Measurements from ENCODE around the gene SATB1. TPM values are rescaled to one million over a fixed set of nuclear protein-coding genes. Genes with fewer than 3 reads are reported as not detected.

SATB1 gene
- total and polyA plus RNA-seq, 2 of the 4 experiments (the other 2 are of a cell fraction) = 7.5 to 10.7 TPM

DNA sequence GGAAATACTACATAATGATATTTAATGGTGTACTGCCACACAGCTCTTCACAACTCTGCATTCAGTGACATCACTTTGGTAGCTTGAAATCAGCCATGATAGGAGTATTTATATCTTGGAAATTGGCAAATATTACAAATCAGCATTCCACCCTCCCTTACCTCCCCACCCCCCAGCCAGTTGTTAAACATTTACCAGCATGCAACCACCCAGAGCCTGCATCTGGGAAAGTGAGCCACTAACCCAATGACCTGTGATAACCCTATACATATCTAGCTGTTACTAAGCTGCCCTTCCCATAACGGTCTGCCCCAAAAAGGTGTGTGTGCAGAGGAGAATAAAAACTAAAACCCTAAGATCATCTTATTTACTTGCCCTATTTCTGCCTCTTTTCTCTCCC, 44.6 kb upstream of the SATB1 start:
- Histone ChIP-seq H3K4me3 (ENCODE audit: insufficient read depth, low read depth, low read length) (no peak overlapping the region), H3K27ac (ENCODE audit: insufficient read depth, low read length) (no peak overlapping the region), H3K18ac (ENCODE audit: low read depth, low read length) (no peak overlapping the region), H2BK120ac (ENCODE audit: low read depth, low read length) (no peak overlapping the region), H4K8ac (ENCODE audit: low read depth in 2 of 2, low read length in 2 of 2) (no peak overlapping the region), H3K4ac (ENCODE audit: low read depth, low read length) (no peak overlapping the region), H2BK15ac (ENCODE audit: low read depth, low read length) (no peak overlapping the region), H3K56ac (ENCODE audit: extremely low read depth, insufficient read depth, low read length) (no peak overlapping the region), H2AFZ (replicated peaks; ENCODE audit: low read length, poor library complexity) (no peak overlapping the region), H3K4me1 (ENCODE audit: control insufficient read depth, insufficient read depth, low read length) (no peaks in the 10 kb centered on the region), H4K91ac (ENCODE audit: insufficient read depth, low read depth, low read length) (no peak overlapping the region), H3K9ac (ENCODE audit: low read depth, low read length) (no peak overlapping the region), H3K14ac (replicated peaks; ENCODE audit: low read depth, low read length) (no peak overlapping the region), H2AK9ac (replicated peaks; ENCODE audit: low read depth, low read length, poor library complexity) (no peak overlapping the region), H2BK5ac (ENCODE audit: low read depth, low read length, poor library complexity, severe bottlenecking) (no peak overlapping the region), H3K27me3 (ENCODE audit: control insufficient read depth, insufficient read depth, low read length) (no peaks in the 10 kb centered on the region), H3K79me1 (ENCODE audit: low read depth in 1 of 2, low read length in 2 of 2) (no peaks in the 10 kb centered on the region), H2BK20ac (ENCODE audit: low read depth, low read length) (no peak overlapping the region), H3K9me3 (ENCODE audit: control insufficient read depth, insufficient read depth, low read length) (no peaks in the 10 kb centered on the region), H2AK5ac (ENCODE audit: low read depth, low read length) (no peak overlapping the region), H3K23ac (ENCODE audit: low read depth, low read length) (no peak overlapping the region), H3K9me1 (ENCODE audit: insufficient read depth, low read length) (no peaks in the 10 kb centered on the region), H4K5ac (ENCODE audit: low read depth, low read length) (no peak overlapping the region), H3K36me3 (ENCODE audit: control insufficient read depth, insufficient read depth, low read length) (no peaks in the 10 kb centered on the region), H3K4me2 (ENCODE audit: low read depth, low read length) (no peak overlapping the region), H4K20me1 (ENCODE audit: insufficient read depth, low read length) (no peaks in the 10 kb centered on the region)
- ATAC-seq (ENCODE audit: low read depth) (no peak), DNase-seq (no peak)
- dilution Hi-C loops (cut with HindIII; ENCODE audit: low sequenced_read_pairs, unreplicated experiment) (no loop called here), intact Hi-C loops (cut with micrococcal nuclease) (no loop called here), in situ Hi-C loops (cut with MboI; ENCODE audit: low sequenced_read_pairs) (no loop called here)
- TF ChIP-seq, protein P1, sequence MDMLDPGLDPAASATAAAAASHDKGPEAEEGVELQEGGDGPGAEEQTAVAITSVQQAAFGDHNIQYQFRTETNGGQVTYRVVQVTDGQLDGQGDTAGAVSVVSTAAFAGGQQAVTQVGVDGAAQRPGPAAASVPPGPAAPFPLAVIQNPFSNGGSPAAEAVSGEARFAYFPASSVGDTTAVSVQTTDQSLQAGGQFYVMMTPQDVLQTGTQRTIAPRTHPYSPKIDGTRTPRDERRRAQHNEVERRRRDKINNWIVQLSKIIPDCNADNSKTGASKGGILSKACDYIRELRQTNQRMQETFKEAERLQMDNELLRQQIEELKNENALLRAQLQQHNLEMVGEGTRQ (IDR thresholded peaks at IDR 0.05; ENCODE audit: low read depth, low read length) = no peak
- TF ChIP-seq MAFK (IDR thresholded peaks at IDR 0.05; ENCODE audit: low read depth, low read length) = no peak
- TF ChIP-seq CEBPB (IDR thresholded peaks at IDR 0.05; ENCODE audit: low read depth, low read length) = no peak
- TF ChIP-seq, protein P2, sequence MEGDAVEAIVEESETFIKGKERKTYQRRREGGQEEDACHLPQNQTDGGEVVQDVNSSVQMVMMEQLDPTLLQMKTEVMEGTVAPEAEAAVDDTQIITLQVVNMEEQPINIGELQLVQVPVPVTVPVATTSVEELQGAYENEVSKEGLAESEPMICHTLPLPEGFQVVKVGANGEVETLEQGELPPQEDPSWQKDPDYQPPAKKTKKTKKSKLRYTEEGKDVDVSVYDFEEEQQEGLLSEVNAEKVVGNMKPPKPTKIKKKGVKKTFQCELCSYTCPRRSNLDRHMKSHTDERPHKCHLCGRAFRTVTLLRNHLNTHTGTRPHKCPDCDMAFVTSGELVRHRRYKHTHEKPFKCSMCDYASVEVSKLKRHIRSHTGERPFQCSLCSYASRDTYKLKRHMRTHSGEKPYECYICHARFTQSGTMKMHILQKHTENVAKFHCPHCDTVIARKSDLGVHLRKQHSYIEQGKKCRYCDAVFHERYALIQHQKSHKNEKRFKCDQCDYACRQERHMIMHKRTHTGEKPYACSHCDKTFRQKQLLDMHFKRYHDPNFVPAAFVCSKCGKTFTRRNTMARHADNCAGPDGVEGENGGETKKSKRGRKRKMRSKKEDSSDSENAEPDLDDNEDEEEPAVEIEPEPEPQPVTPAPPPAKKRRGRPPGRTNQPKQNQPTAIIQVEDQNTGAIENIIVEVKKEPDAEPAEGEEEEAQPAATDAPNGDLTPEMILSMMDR (conservative IDR thresholded peaks at IDR 0.05; ENCODE audit: low read depth, low read length) = no peak
- TF ChIP-seq, protein P3, sequence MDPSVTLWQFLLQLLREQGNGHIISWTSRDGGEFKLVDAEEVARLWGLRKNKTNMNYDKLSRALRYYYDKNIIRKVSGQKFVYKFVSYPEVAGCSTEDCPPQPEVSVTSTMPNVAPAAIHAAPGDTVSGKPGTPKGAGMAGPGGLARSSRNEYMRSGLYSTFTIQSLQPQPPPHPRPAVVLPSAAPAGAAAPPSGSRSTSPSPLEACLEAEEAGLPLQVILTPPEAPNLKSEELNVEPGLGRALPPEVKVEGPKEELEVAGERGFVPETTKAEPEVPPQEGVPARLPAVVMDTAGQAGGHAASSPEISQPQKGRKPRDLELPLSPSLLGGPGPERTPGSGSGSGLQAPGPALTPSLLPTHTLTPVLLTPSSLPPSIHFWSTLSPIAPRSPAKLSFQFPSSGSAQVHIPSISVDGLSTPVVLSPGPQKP (IDR thresholded peaks at IDR 0.05; ENCODE audit: borderline replicate concordance, low read depth, low read length) = no peak
- TF ChIP-seq POLR2A (IDR thresholded peaks at IDR 0.05; ENCODE audit: low read depth, low read length) = no peak
- no peak for TF ChIP-seq MAZ (IDR thresholded peaks at IDR 0.05; ENCODE audit: borderline replicate concordance, low read depth, low read length)
- no peak for TF ChIP-seq FOS (IDR thresholded peaks at IDR 0.05; ENCODE audit: low read depth, low read length)
- TF ChIP-seq BHLHE40 (IDR thresholded peaks at IDR 0.05; ENCODE audit: low read depth, low read length) = no peak
- TF ChIP-seq MXI1 (IDR thresholded peaks at IDR 0.05; ENCODE audit: borderline replicate concordance, low read depth, low read length) = no peak
- no peak for TF ChIP-seq RCOR1 (IDR thresholded peaks at IDR 0.05; ENCODE audit: insufficient replicate concordance, low read length)
- no peak for TF ChIP-seq RAD21 (IDR thresholded peaks at IDR 0.05; ENCODE audit: low read length)
- no peak for TF ChIP-seq SMC3 (IDR thresholded peaks at IDR 0.05; ENCODE audit: low read depth, low read length)
- BruUV-seq (replicated peaks) = no TSS peak
- ChIA-PET POLR2A (ENCODE audit: unreplicated experiment) (no interaction called here), CTCF (no interaction called here)
- no CpG with 5 or more reads among the region's 1 CpG for WGBS, 2 experiments (ENCODE audit: extremely low coverage in 2 of 2, insufficient read length in 1 of 2)

All from IMR-90 (cell line).